ENCODE measurements around the gene RPS16.

GRCh38 chr19:39423258-39424086 lies 12.3 kb downstream of the RPS16 start:
- no peak for TF ChIP-seq CTCF (IDR thresholded peaks at IDR 0.05)
- TF ChIP-seq POLR2A (IDR thresholded peaks at IDR 0.05), result no peak
